MM.1S (cell line): ENCODE measurements around the gene SUFU.

Experiments
- DNase-seq: peaks from one replicate; pipeline ENCODE4 v3.0.0-alpha.2; 2015
- H2AFZ ChIP-seq: fragments of 300-600 bp; sonication (generic); 2 replicates; pipeline ENCODE4 v1.6.0; 2016; ENCODE audit warnings: antibody characterized with exemption, low read length
- H3F3A ChIP-seq: fragments of 300-600 bp; sonication (generic); 2 replicates; pipeline ENCODE4 v1.6.1; 2016; ENCODE audit warnings: mild to moderate bottlenecking, antibody characterized with exemption, low read length, moderate library complexity, mixed read lengths; ENCODE audit not compliant: insufficient read depth
- H3K27ac ChIP-seq: fragments of 300-600 bp; sonication (generic); 2 replicates; pipeline ENCODE4 v1.5.1; 2016; ENCODE audit warnings: mild to moderate bottlenecking, low read length
- H3K27me3 ChIP-seq: fragments of 300-600 bp; sonication (generic); replicated peaks from 2 replicates; pipeline ENCODE4 v1.6.0; 2016; ENCODE audit warnings: low read length; ENCODE audit not compliant: insufficient read depth
- H3K36me3 ChIP-seq: fragments of 300-600 bp; sonication (generic); replicated peaks from 2 replicates; pipeline ENCODE4 v1.6.1; 2016; ENCODE audit warnings: mild to moderate bottlenecking, low read length, mixed read lengths; ENCODE audit not compliant: insufficient read depth
- H3K4me1 ChIP-seq: fragments of 300-600 bp; sonication (generic); 2 replicates; pipeline ENCODE4 v1.6.1; 2016; ENCODE audit warnings: low read length, mixed read lengths
- H3K4me2 ChIP-seq: fragments of 300-600 bp; sonication (generic); 2 replicates; pipeline ENCODE4 v1.6.0; 2016; ENCODE audit warnings: low read depth, low read length
- H3K4me3 ChIP-seq: fragments of 300-600 bp; sonication (generic); 2 replicates; pipeline ENCODE4 v1.5.1; 2016; ENCODE audit warnings: low read length, mixed read lengths
- H3K79me2 ChIP-seq: fragments of 300-600 bp; sonication (generic); 2 replicates; pipeline ENCODE4 v1.6.1; 2016; ENCODE audit warnings: mixed run types, low read length, mixed read lengths
- H3K9ac ChIP-seq: fragments of 300-600 bp; sonication (generic); 2 replicates; pipeline ENCODE4 v1.6.1; 2016; ENCODE audit warnings: low read length, mixed read lengths
- H3K9me2 ChIP-seq: fragments of 300-600 bp; sonication (generic); replicated peaks from 2 replicates; pipeline ENCODE4 v1.6.1; 2016; ENCODE audit warnings: mild to moderate bottlenecking, low read length, mixed read lengths; ENCODE audit not compliant: insufficient read depth
- H3K9me3 ChIP-seq: fragments of 300-600 bp; sonication (generic); replicated peaks from 2 replicates; pipeline ENCODE4 v1.6.1; 2016; ENCODE audit warnings: mild to moderate bottlenecking, low read length, mixed read lengths; ENCODE audit not compliant: insufficient read depth
- H4K20me1 ChIP-seq: fragments of 300-600 bp; sonication (generic); 2 replicates; pipeline ENCODE4 v1.6.1; 2016; ENCODE audit warnings: mild to moderate bottlenecking, low read length, moderate library complexity, mixed read lengths; ENCODE audit not compliant: insufficient read depth
- CTCF ChIP-seq: fragments of 300-600 bp; sonication (generic); IDR thresholded peaks from 2 replicates; pipeline ENCODE4 v1.5.1; 2016; ENCODE audit warnings: antibody characterized with exemption, low read length, mixed read lengths
- EZH2 ChIP-seq: fragments of 300-600 bp; sonication (generic); optimal IDR thresholded peaks from 2 replicates; pipeline ENCODE3; 2017; ENCODE audit warnings: low read depth, mild to moderate bottlenecking, antibody characterized with exemption, low read length, mixed read lengths
- EZH2phosphoT487 ChIP-seq: fragments of 300-600 bp; sonication (generic); IDR thresholded peaks from 2 replicates; pipeline ENCODE4 v1.6.1; 2018; ENCODE audit warnings: antibody characterized with exemption, low read length

Gene SUFU

GRCh38 chr10:102519246-102519825, 15.6 kb downstream of the SUFU start:
- Histone ChIP-seq H3K4me2 (no peak overlapping the region), H3K9ac (no peak overlapping the region), H3K79me2 (0 out of 2 replicates have a peak, but pooled peaks cover 3% of the 10 kb centered on the region), H3K27me3 (no peaks in the 10 kb centered on the region), H3K36me3 (no peaks in the 10 kb centered on the region; the same call in 1 of the 2 replicates), H3K4me3 (no peak overlapping the region), H3K4me1 (no peaks in the 10 kb centered on the region), H4K20me1 (no peaks in the 10 kb centered on the region), H2AFZ (no peak overlapping the region), H3K27ac (no peak overlapping the region), H3K9me3 (no peaks in the 10 kb centered on the region), H3F3A (no peaks in the 10 kb centered on the region), H3K9me2 (no peaks in the 10 kb centered on the region)
- TF ChIP-seq EZH2phosphoT487: no peak
- no peak for TF ChIP-seq CTCF
- TF ChIP-seq EZH2: no peak
- no peak for DNase-seq

- no peak for TF ChIP-seq EZH2
- H3K4me2 ChIP-seq: no peak overlapping the region
- H4K20me1 ChIP-seq: no peaks in the 10 kb centered on the region
Observed at GRCh38 chr10:102522874-102523249, 19.1 kb downstream of the SUFU start.

GRCh38 chr10:102523250-102524029, 19.7 kb downstream of the SUFU start:
- no peaks in the 10 kb centered on the region for H3K36me3 ChIP-seq
- H3K27me3 ChIP-seq: no peaks in the 10 kb centered on the region
- 0 out of 2 replicates have a peak, but pooled peaks cover 3% of the 10 kb centered on the region for H3K79me2 ChIP-seq
- no peaks in the 10 kb centered on the region for H3F3A ChIP-seq
- no peak for DNase-seq
- H4K20me1 ChIP-seq: no peaks in the 10 kb centered on the region
- H3K9me2 ChIP-seq: no peaks in the 10 kb centered on the region
- no peak overlapping the region for H3K27ac ChIP-seq
- H3K4me1 ChIP-seq: no peaks in the 10 kb centered on the region
- TF ChIP-seq CTCF: no peak
- no peak for TF ChIP-seq EZH2phosphoT487
- no peak overlapping the region for H2AFZ ChIP-seq
- H3K4me2 ChIP-seq: no peak overlapping the region
- H3K9me3 ChIP-seq: no peaks in the 10 kb centered on the region
- H3K9ac ChIP-seq: no peak overlapping the region
- H3K4me3 ChIP-seq: no peak overlapping the region

More at GRCh38 chr10:102522874-102523249, 19.1 kb downstream of the SUFU start:
- Histone ChIP-seq H2AFZ (no peak overlapping the region), H3K79me2 (0 out of 2 replicates have a peak, but pooled peaks cover 3% of the 10 kb centered on the region), H3K4me1 (no peaks in the 10 kb centered on the region), H3K9ac (no peak overlapping the region), H3K9me3 (no peaks in the 10 kb centered on the region), H3K9me2 (no peaks in the 10 kb centered on the region), H3K27me3 (no peaks in the 10 kb centered on the region), H3F3A (no peaks in the 10 kb centered on the region), H3K36me3 (no peaks in the 10 kb centered on the region; the same call in 1 of the 2 replicates), H3K4me3 (no peak overlapping the region), H3K27ac (no peak overlapping the region)
- no peak for DNase-seq

GRCh38 chr10:102524746-102525145, 21.0 kb downstream of the SUFU start:
- no peaks in the 10 kb centered on the region for H3K9me3 ChIP-seq
- H3K9ac ChIP-seq: no peak overlapping the region
- H3K9me2 ChIP-seq: no peaks in the 10 kb centered on the region
- H3K4me2 ChIP-seq: no peak overlapping the region
- H3K4me3 ChIP-seq: no peak overlapping the region
- H3K27me3 ChIP-seq: no peaks in the 10 kb centered on the region
- H3K79me2 ChIP-seq: 0 out of 2 replicates have a peak, but pooled peaks cover 3% of the 10 kb centered on the region
- H2AFZ ChIP-seq: no peak overlapping the region
- no peaks in the 10 kb centered on the region for H4K20me1 ChIP-seq
- no peak for DNase-seq
- TF ChIP-seq CTCF (no peak), EZH2 (no peak), EZH2phosphoT487 (no peak)
- H3K27ac ChIP-seq: no peak overlapping the region
- H3K4me1 ChIP-seq: no peaks in the 10 kb centered on the region
- no peaks in the 10 kb centered on the region for H3K36me3 ChIP-seq
- no peaks in the 10 kb centered on the region for H3F3A ChIP-seq
